GM12892 (cell line): ENCODE data around the gene STARD5.

Experiments
- POLR2A ChIP-seq: IDR thresholded peaks from 2 replicates; pipeline ENCODE4 v1.6.1; 2011; ENCODE audit warnings: low read depth, low read length, control low read depth
- POLR2AphosphoS5 ChIP-seq: IDR thresholded peaks from 2 replicates; pipeline ENCODE4 v1.6.1; 2011; ENCODE audit warnings: low read depth, low read length, control low read depth
- TAF1 ChIP-seq: IDR thresholded peaks from 2 replicates; pipeline ENCODE4 v1.6.1; 2011; ENCODE audit warnings: low read depth, mild to moderate bottlenecking, control low read depth, low read length, borderline replicate concordance

GRCh38 chr15:81284256-81285031, 39.5 kb downstream of the STARD5 start:
- TF ChIP-seq POLR2AphosphoS5: no peak
- no peak for TF ChIP-seq POLR2A
- TF ChIP-seq TAF1: no peak
